ENCODE data around the gene PTGFRN.

PTGFRN gene

GRCh38 chr1:116947092-116947860, 37.6 kb downstream of the PTGFRN start:
- no peak for DNase-seq (ENCODE audit: low read depth in 1 of 2, low spot score in 1 of 2)
- no peak overlapping the region for H3K27ac ChIP-seq (replicated peaks)
- H3K27me3 ChIP-seq (ENCODE audit: insufficient read depth, poor library complexity, severe bottlenecking): no peaks in the 10 kb centered on the region
- no peak overlapping the region for H3K4me3 ChIP-seq (replicated peaks; ENCODE audit: insufficient read depth, low read length)
- TF ChIP-seq POLR2AphosphoS5 (IDR thresholded peaks at IDR 0.05; ENCODE audit: low read depth) (no peak), GABPA (IDR thresholded peaks at IDR 0.05; ENCODE audit: low read depth) (no peak), CTCF (IDR thresholded peaks at IDR 0.05; ENCODE audit: insufficient read depth, low read length) (no peak), SPI1 (IDR thresholded peaks at IDR 0.05; ENCODE audit: borderline replicate concordance, low read depth) (no peak)
- TF ChIP-seq, protein P1, sequence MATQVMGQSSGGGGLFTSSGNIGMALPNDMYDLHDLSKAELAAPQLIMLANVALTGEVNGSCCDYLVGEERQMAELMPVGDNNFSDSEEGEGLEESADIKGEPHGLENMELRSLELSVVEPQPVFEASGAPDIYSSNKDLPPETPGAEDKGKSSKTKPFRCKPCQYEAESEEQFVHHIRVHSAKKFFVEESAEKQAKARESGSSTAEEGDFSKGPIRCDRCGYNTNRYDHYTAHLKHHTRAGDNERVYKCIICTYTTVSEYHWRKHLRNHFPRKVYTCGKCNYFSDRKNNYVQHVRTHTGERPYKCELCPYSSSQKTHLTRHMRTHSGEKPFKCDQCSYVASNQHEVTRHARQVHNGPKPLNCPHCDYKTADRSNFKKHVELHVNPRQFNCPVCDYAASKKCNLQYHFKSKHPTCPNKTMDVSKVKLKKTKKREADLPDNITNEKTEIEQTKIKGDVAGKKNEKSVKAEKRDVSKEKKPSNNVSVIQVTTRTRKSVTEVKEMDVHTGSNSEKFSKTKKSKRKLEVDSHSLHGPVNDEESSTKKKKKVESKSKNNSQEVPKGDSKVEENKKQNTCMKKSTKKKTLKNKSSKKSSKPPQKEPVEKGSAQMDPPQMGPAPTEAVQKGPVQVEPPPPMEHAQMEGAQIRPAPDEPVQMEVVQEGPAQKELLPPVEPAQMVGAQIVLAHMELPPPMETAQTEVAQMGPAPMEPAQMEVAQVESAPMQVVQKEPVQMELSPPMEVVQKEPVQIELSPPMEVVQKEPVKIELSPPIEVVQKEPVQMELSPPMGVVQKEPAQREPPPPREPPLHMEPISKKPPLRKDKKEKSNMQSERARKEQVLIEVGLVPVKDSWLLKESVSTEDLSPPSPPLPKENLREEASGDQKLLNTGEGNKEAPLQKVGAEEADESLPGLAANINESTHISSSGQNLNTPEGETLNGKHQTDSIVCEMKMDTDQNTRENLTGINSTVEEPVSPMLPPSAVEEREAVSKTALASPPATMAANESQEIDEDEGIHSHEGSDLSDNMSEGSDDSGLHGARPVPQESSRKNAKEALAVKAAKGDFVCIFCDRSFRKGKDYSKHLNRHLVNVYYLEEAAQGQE (IDR thresholded peaks at IDR 0.05; ENCODE audit: insufficient replicate concordance, low read depth): no peak

- no peak for TF ChIP-seq SPI1 (IDR thresholded peaks at IDR 0.05; ENCODE audit: borderline replicate concordance, low read depth)
- TF ChIP-seq POLR2AphosphoS5 (IDR thresholded peaks at IDR 0.05; ENCODE audit: low read depth): no peak
- no peak for TF ChIP-seq CTCF (IDR thresholded peaks at IDR 0.05; ENCODE audit: insufficient read depth, low read length)
- TF ChIP-seq GABPA (IDR thresholded peaks at IDR 0.05; ENCODE audit: low read depth): no peak
- TF ChIP-seq, protein P1 (IDR thresholded peaks at IDR 0.05; ENCODE audit: insufficient replicate concordance, low read depth): no peak
- Histone ChIP-seq H3K27me3 (ENCODE audit: insufficient read depth, poor library complexity, severe bottlenecking) (no peaks in the 10 kb centered on the region), H3K27ac (replicated peaks) (no peak overlapping the region), H3K4me3 (replicated peaks; ENCODE audit: insufficient read depth, low read length) (no peak overlapping the region)
- DNase-seq (ENCODE audit: low read depth in 1 of 2, low spot score in 1 of 2): no peak
Measured at GRCh38 chr1:116948046-116948445, 38.3 kb downstream of the PTGFRN start.

- Histone ChIP-seq H3K27me3 (ENCODE audit: insufficient read depth, poor library complexity, severe bottlenecking) (no peaks in the 10 kb centered on the region), H3K27ac (replicated peaks) (no peak overlapping the region)
- no peak for TF ChIP-seq GABPA (IDR thresholded peaks at IDR 0.05; ENCODE audit: low read depth)
- TF ChIP-seq, protein P1 (IDR thresholded peaks at IDR 0.05; ENCODE audit: insufficient replicate concordance, low read depth): no peak
Measured at GRCh38 chr1:116948642-116949041, 38.9 kb downstream of the PTGFRN start.

More at GRCh38 chr1:116948642-116949041, 38.9 kb downstream of the PTGFRN start:
- DNase-seq (ENCODE audit: low read depth in 1 of 2, low spot score in 1 of 2): no peak
- H3K4me3 ChIP-seq (replicated peaks; ENCODE audit: insufficient read depth, low read length): no peak overlapping the region
